ENCODE data around the gene MUSK.

The MUSK gene

DNA sequence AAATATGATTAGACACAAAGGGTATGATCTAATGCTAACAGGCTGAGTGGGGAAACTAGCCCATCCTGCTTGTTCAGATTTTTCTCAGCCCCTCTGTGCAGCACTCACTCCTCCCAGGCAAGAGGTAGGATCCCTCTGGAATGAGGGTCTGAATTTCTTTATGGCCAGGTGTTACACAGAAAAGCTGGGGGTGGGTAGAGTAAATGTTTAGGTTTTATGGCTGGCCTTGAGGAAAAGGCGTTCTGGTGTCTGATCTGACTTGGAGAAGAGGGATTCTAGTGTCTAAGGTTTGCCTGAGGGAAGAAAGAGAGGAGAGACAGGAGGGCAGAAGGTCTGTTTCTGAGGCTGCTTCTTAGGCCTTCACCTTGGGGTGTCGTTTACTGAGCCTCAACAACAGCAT lies 97.3 kb downstream of the MUSK start:
- DNase-seq (ENCODE audit: low read depth) = no peak
- TF ChIP-seq, protein P1, sequence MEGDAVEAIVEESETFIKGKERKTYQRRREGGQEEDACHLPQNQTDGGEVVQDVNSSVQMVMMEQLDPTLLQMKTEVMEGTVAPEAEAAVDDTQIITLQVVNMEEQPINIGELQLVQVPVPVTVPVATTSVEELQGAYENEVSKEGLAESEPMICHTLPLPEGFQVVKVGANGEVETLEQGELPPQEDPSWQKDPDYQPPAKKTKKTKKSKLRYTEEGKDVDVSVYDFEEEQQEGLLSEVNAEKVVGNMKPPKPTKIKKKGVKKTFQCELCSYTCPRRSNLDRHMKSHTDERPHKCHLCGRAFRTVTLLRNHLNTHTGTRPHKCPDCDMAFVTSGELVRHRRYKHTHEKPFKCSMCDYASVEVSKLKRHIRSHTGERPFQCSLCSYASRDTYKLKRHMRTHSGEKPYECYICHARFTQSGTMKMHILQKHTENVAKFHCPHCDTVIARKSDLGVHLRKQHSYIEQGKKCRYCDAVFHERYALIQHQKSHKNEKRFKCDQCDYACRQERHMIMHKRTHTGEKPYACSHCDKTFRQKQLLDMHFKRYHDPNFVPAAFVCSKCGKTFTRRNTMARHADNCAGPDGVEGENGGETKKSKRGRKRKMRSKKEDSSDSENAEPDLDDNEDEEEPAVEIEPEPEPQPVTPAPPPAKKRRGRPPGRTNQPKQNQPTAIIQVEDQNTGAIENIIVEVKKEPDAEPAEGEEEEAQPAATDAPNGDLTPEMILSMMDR (IDR thresholded peaks at IDR 0.05; ENCODE audit: insufficient read depth, low read depth, low read length, missing control alignments) = no peak
- no peak overlapping the region for H3K4me3 ChIP-seq (ENCODE audit: low read depth, low read length)

DNA sequence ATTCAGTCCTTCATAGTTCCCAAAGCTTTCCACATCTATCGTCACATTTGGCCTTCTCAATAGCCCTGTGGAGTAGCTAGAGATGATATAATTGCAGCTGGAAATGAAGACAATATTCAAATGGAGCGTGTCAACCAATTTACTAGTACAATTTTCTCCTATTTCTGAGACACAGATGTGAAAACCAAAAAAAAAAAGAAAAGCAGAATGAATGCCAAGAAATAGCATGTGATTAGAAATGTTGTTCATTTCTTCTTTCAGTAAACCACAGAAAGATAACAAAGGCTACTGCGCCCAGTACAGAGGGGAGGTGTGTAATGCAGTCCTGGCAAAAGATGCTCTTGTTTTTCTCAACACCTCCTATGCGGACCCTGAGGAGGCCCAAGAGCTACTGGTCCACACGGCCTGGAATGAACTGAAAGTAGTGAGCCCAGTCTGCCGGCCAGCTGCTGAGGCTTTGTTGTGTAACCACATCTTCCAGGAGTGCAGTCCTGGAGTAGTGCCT lies 99.0 kb downstream of the MUSK start:
- no peak overlapping the region for H3K4me3 ChIP-seq (ENCODE audit: low read depth, low read length)
- DNase-seq (ENCODE audit: low read depth) = no peak
- TF ChIP-seq, protein P1 (IDR thresholded peaks at IDR 0.05; ENCODE audit: insufficient read depth, low read depth, low read length, missing control alignments) = no peak

DNA sequence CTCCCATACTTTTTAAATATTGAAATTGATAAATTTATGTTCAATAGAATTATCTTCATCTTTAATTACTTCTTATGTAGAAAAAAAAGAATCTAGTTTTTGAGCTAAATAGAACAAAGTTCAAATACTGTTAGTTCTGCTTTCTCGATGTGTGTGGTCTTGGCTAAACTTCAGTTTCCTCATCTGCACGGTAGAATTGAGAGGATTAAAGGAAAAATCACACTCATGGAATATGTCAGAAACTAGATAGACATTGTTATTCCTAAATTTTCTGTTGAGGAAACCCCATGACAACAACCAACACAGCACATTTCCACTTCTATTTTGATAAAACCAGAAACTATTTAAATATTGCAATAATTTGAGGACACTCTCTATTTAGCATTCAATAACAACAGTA lies 100.3 kb downstream of the MUSK start:
- TF ChIP-seq, protein P1 (IDR thresholded peaks at IDR 0.05; ENCODE audit: insufficient read depth, low read depth, low read length, missing control alignments) = no peak
- DNase-seq (ENCODE audit: low read depth) = no peak
- H3K4me3 ChIP-seq (ENCODE audit: low read depth, low read length) = no peak overlapping the region

DNA sequence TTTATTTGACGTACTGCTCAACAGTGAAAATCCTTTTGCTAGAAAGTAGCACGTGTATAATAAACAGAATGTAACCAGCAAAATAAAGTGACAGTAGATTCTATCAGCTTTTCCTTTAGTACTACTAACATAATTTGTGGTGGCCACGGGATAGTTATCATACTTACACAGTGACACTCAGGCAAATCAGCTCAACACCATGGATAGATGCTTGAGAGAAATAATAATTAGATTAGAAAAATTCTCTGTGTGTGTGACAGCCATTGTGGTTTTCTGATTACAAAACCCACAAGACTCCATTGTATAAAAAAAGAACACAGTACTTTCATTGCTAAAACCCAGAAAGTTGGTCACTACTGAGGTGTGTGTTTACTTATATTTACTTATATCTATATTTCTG lies 101.1 kb downstream of the MUSK start:
- TF ChIP-seq, protein P1 (IDR thresholded peaks at IDR 0.05; ENCODE audit: insufficient read depth, low read depth, low read length, missing control alignments) = no peak
- no peak for DNase-seq (ENCODE audit: low read depth)
- H3K4me3 ChIP-seq (ENCODE audit: low read depth, low read length) = no peak overlapping the region

DNA sequence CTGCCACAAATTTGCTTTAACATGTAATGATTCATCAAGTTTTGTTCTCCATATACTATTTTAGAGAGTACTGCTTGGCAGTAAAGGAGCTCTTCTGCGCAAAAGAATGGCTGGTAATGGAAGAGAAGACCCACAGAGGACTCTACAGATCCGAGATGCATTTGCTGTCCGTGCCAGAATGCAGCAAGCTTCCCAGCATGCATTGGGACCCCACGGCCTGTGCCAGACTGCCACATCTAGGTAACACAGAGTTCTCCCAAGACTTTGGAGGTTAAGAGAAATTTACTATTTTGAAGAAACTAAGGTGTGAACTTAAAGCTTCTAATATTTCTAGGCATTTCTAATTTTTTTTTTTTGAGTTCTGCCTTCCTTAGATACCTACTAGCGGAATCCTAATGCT lies 107.1 kb downstream of the MUSK start:
- no peak overlapping the region for H3K4me3 ChIP-seq (ENCODE audit: low read depth, low read length)
- TF ChIP-seq, protein P1 (IDR thresholded peaks at IDR 0.05; ENCODE audit: insufficient read depth, low read depth, low read length, missing control alignments) = no peak
- DNase-seq (ENCODE audit: low read depth) = no peak

DNA sequence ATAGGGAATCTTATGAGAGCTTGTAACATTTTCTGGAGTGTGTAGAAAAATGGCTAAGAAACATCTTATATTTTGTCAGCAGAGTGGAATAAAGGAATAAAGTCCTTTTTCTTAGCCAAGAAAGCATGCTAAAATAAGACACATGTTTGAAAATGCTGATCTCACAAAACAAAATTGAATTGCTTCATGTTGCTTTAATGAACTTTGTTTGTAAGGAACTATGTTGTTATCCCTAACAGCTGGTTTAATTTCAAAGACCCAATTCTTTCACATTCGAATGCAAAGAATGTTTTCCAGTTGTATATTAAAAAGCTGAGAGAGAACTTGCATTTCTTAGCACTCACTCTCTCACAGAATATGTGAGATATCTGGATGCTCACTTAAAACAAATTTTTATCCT lies 107.6 kb downstream of the MUSK start:
- H3K4me3 ChIP-seq (ENCODE audit: low read depth, low read length) = no peak overlapping the region
- TF ChIP-seq, protein P1 (IDR thresholded peaks at IDR 0.05; ENCODE audit: insufficient read depth, low read depth, low read length, missing control alignments) = no peak
- DNase-seq (ENCODE audit: low read depth) = no peak

DNA sequence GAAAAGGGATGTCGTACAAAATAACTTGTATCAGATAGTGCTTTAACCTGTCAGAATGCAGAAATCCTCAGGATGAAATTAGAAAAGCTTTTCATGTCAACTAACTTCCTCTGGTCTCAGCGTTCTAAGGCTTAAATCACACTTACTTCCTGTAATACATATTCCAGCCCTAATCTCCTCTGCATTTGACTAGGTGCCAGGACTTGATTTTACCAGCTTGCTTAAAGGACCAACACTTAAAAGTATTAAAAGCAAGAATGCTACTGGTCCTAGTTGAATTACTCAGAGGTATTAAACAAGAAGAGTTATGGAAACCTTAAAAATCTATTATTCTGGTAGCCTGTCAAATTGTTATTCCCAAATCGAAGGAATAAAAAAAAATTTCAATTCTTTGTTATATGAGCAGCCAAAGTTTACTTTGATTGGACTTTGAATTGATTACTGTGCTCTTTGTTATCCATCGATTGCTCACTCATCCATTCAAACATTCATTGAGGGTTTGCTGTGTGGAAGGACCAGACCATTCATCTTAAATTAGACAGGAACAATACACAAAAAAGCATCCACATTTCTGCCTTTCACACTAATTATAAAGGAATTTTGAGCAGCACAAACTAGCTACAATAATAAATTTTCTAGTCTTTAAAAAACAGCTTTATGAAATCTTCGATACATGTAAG lies 108.7 kb downstream of the MUSK start:
- DNase-seq (ENCODE audit: low read depth) = no peak
- TF ChIP-seq, protein P1 (IDR thresholded peaks at IDR 0.05; ENCODE audit: insufficient read depth, low read depth, low read length, missing control alignments) = no peak
- H3K4me3 ChIP-seq (ENCODE audit: low read depth, low read length) = no peak overlapping the region

All from GM12865 (cell line).